ENCODE data around the gene NPY.

GRCh38 chr7:24245362-24245761 is 38.6 kb upstream of the NPY start:
- TF ChIP-seq CTCF (IDR thresholded peaks at IDR 0.05; ENCODE audit: low read length) = no peak
- TF ChIP-seq EZH2 (IDR thresholded peaks at IDR 0.05; ENCODE audit: borderline replicate concordance, low read length) = no peak
